MM.1S (cell line): ENCODE data around the gene SLC16A13.
A peak's percentile ranks its signal among the peaks of the same experiment; 100 is the strongest.

Experiments used
- DNase-seq: peaks from one replicate; pipeline ENCODE4 v3.0.0-alpha.2; 2015
- H2AFZ ChIP-seq: fragments of 300-600 bp; sonication (generic); 2 replicates; pipeline ENCODE4 v1.6.0; 2016; ENCODE audit warnings: antibody characterized with exemption, low read length
- H3F3A ChIP-seq: fragments of 300-600 bp; sonication (generic); 2 replicates; pipeline ENCODE4 v1.6.1; 2016; ENCODE audit warnings: mild to moderate bottlenecking, antibody characterized with exemption, low read length, moderate library complexity, mixed read lengths; ENCODE audit not compliant: insufficient read depth
- H3K27ac ChIP-seq: fragments of 300-600 bp; sonication (generic); 2 replicates; pipeline ENCODE4 v1.5.1; 2016; ENCODE audit warnings: mild to moderate bottlenecking, low read length
- H3K27me3 ChIP-seq: fragments of 300-600 bp; sonication (generic); replicated peaks from 2 replicates; pipeline ENCODE4 v1.6.0; 2016; ENCODE audit warnings: low read length; ENCODE audit not compliant: insufficient read depth
- H3K36me3 ChIP-seq: fragments of 300-600 bp; sonication (generic); replicated peaks from 2 replicates; pipeline ENCODE4 v1.6.1; 2016; ENCODE audit warnings: mild to moderate bottlenecking, low read length, mixed read lengths; ENCODE audit not compliant: insufficient read depth
- H3K4me1 ChIP-seq: fragments of 300-600 bp; sonication (generic); 2 replicates; pipeline ENCODE4 v1.6.1; 2016; ENCODE audit warnings: low read length, mixed read lengths
- H3K4me2 ChIP-seq: fragments of 300-600 bp; sonication (generic); 2 replicates; pipeline ENCODE4 v1.6.0; 2016; ENCODE audit warnings: low read depth, low read length
- H3K4me3 ChIP-seq: fragments of 300-600 bp; sonication (generic); 2 replicates; pipeline ENCODE4 v1.5.1; 2016; ENCODE audit warnings: low read length, mixed read lengths
- H3K79me2 ChIP-seq: fragments of 300-600 bp; sonication (generic); 2 replicates; pipeline ENCODE4 v1.6.1; 2016; ENCODE audit warnings: mixed run types, low read length, mixed read lengths
- H3K9ac ChIP-seq: fragments of 300-600 bp; sonication (generic); 2 replicates; pipeline ENCODE4 v1.6.1; 2016; ENCODE audit warnings: low read length, mixed read lengths
- H3K9me2 ChIP-seq: fragments of 300-600 bp; sonication (generic); replicated peaks from 2 replicates; pipeline ENCODE4 v1.6.1; 2016; ENCODE audit warnings: mild to moderate bottlenecking, low read length, mixed read lengths; ENCODE audit not compliant: insufficient read depth
- H3K9me3 ChIP-seq: fragments of 300-600 bp; sonication (generic); replicated peaks from 2 replicates; pipeline ENCODE4 v1.6.1; 2016; ENCODE audit warnings: mild to moderate bottlenecking, low read length, mixed read lengths; ENCODE audit not compliant: insufficient read depth
- H4K20me1 ChIP-seq: fragments of 300-600 bp; sonication (generic); 2 replicates; pipeline ENCODE4 v1.6.1; 2016; ENCODE audit warnings: mild to moderate bottlenecking, low read length, moderate library complexity, mixed read lengths; ENCODE audit not compliant: insufficient read depth
- CTCF ChIP-seq: fragments of 300-600 bp; sonication (generic); IDR thresholded peaks from 2 replicates; pipeline ENCODE4 v1.5.1; 2016; ENCODE audit warnings: antibody characterized with exemption, low read length, mixed read lengths
- EZH2 ChIP-seq: fragments of 300-600 bp; sonication (generic); optimal IDR thresholded peaks from 2 replicates; pipeline ENCODE3; 2017; ENCODE audit warnings: low read depth, mild to moderate bottlenecking, antibody characterized with exemption, low read length, mixed read lengths
- EZH2phosphoT487 ChIP-seq: fragments of 300-600 bp; sonication (generic); IDR thresholded peaks from 2 replicates; pipeline ENCODE4 v1.6.1; 2018; ENCODE audit warnings: antibody characterized with exemption, low read length

SLC16A13 gene

GRCh38 chr17:7064261-7064660 is 28.4 kb downstream of the SLC16A13 start:
- Histone ChIP-seq H3K27me3 (peaks cover 73% of the 10 kb centered on the region), H3K9ac (no peak overlapping the region), H3K27ac (no peak overlapping the region), H3K4me3 (no peak overlapping the region), H3K9me2 (no peaks in the 10 kb centered on the region), H3K4me1 (no peaks in the 10 kb centered on the region), H3K4me2 (no peak overlapping the region), H3K36me3 (no peaks in the 10 kb centered on the region), H4K20me1 (no peaks in the 10 kb centered on the region), H3F3A (no peaks in the 10 kb centered on the region), H3K9me3 (no peaks in the 10 kb centered on the region), H2AFZ (no peak overlapping the region), H3K79me2 (no peaks in the 10 kb centered on the region)
- TF ChIP-seq CTCF, result no peak
- no peak for DNase-seq

GRCh38 chr17:7067198-7067597 is 31.4 kb downstream of the SLC16A13 start:
- Histone ChIP-seq H3K4me2 (no peak overlapping the region), H4K20me1 (no peaks in the 10 kb centered on the region), H3K27me3 (peaks cover 69% of the 10 kb centered on the region), H3F3A (no peaks in the 10 kb centered on the region), H3K79me2 (no peaks in the 10 kb centered on the region), H3K9ac (no peak overlapping the region), H3K4me3 (no peak overlapping the region), H2AFZ (no peak overlapping the region), H3K9me3 (no peaks in the 10 kb centered on the region), H3K9me2 (no peaks in the 10 kb centered on the region), H3K36me3 (no peaks in the 10 kb centered on the region), H3K27ac (no peak overlapping the region), H3K4me1 (no peaks in the 10 kb centered on the region)
- peak; percentile 1 for DNase-seq
- TF ChIP-seq EZH2 (no peak), CTCF (no peak), EZH2phosphoT487 (no peak)

- Histone ChIP-seq H3K27me3 (peaks cover 69% of the 10 kb centered on the region), H3K9me3 (no peaks in the 10 kb centered on the region), H3K9ac (no peak overlapping the region), H3K9me2 (no peaks in the 10 kb centered on the region), H2AFZ (no peak overlapping the region), H3K4me2 (no peak overlapping the region), H3K4me3 (no peak overlapping the region), H3K36me3 (no peaks in the 10 kb centered on the region), H3K79me2 (no peaks in the 10 kb centered on the region), H3F3A (no peaks in the 10 kb centered on the region), H3K4me1 (no peaks in the 10 kb centered on the region), H4K20me1 (no peaks in the 10 kb centered on the region), H3K27ac (no peak overlapping the region)
- no peak for DNase-seq
- TF ChIP-seq EZH2, result no peak
- TF ChIP-seq CTCF, result no peak
- TF ChIP-seq EZH2phosphoT487, result no peak
Measured at GRCh38 chr17:7068268-7068667, 32.5 kb downstream of the SLC16A13 start.
